Psoas muscle (tissue), 8 donors: Measurements from ENCODE around the gene POLR3GL. TPM values are rescaled to one million over a fixed set of nuclear protein-coding genes. Genes with fewer than 3 reads are reported as not detected.

Experiments used
- ATAC-seq, 4 donors: fragments of 200-7000 bp; cut with Tn5 transposase; one replicate each; pipeline ENCODE4 v1.9.1; 2020; ENCODE audit warnings: moderate library complexity in 3 of 4, mild to moderate bottlenecking in 2 of 4
- DNase-seq, 2 donors: peaks; one replicate each; pipeline ENCODE4 v3.0.0-alpha.2; 2020
- H3K27ac ChIP-seq: fragments of 200-600 bp; one replicate; pipeline ENCODE4 v1.8.0; 2022
- H3K27me3 ChIP-seq, 3 donors: fragments of 200-600 bp in 1 of 3; one replicate each; pipeline versions ENCODE4 v1.6.1 to v1.8.0; 2013 to 2022; ENCODE audit warnings: low read length in 2 of 3, mild to moderate bottlenecking in 2 of 3, moderate library complexity in 1 of 3; ENCODE audit not compliant: insufficient read depth in 3 of 3
- H3K36me3 ChIP-seq, 2 donors: fragments of 200-600 bp in 1 of 2; one replicate each; pipeline versions ENCODE4 v1.6.1 to v1.8.0; 2013 to 2022; ENCODE audit warnings: low read depth in 1 of 2, mild to moderate bottlenecking in 1 of 2, moderate library complexity in 1 of 2; ENCODE audit not compliant: insufficient read depth in 1 of 2
- H3K4me1 ChIP-seq: fragments of 200-600 bp; one replicate; pipeline ENCODE4 v1.8.0; 2022
- H3K4me3 ChIP-seq: fragments of 200-600 bp; one replicate; pipeline ENCODE4 v1.8.0; 2022; ENCODE audit warnings: mild to moderate bottlenecking
- H3K9me3 ChIP-seq: fragments of 200-600 bp; one replicate; pipeline ENCODE4 v1.8.0; 2022
- WGBS, 3 donors: extraction: QIAGEN DNeasy Blood & Tissue Kit; methylation state at CpG; one replicate each; pipeline versions ENCODE4 v1.1.6 to v1.1.7; 2013; 5-methylcytosine and 5-hydroxymethylcytosine counted together
- intact Hi-C, 2 donors: fragments of 100-400 bp; cut with DNase I; formaldehyde crosslinking; loops; one replicate each; pipeline versions ENCODE4 v1.11.0 to v1.14.2; 2022
- polyA plus RNA-seq, 3 donors: library from polyadenylated mRNA; stranded (reverse); fragments of 200-250 nt; gene quantifications; one replicate each; pipeline ENCODE4 v1.2.3, GENCODE V29; 2013
- total RNA-seq, 4 donors: library from RNA; stranded (reverse); fragmentation: NEBNext Ultra II Directional in 2 of 4; extraction: Animal tissue kit (Norgen Biotek cat#: 25700) in 2 of 4; gene quantifications; one replicate each; pipeline versions ENCODE4 v1.2.1 to v1.2.4, GENCODE V29; 2021 to 2023
- TF ChIP-seq, protein P1 (sequence below): fragments of 200-600 bp; IDR thresholded peaks from one replicate; pipeline ENCODE4 v1.8.0; 2022; ENCODE audit warnings: antibody characterized with exemption
- donor health status: healthy with polysubstance abuse.
- donor health status: DM: no; HTN: no; CAD: no; lungs with moderate emphysema.
- donor health status: Bipolar disorder and iron deficiency.
- donor health status: healthy.
- donor health status: DM: yes; HTN: yes; CAD: no.
- donor health status: DM: no; HTN: no; CAD: no.
- donor health status: DM: no; HTN: no; CAD: no.
- donor health status: DM: yes; HTN: yes; CAD: no.

The POLR3GL gene
- total and polyA plus RNA-seq, 7 donors = 30.5 to 139 (median 59.9) TPM

DNA sequence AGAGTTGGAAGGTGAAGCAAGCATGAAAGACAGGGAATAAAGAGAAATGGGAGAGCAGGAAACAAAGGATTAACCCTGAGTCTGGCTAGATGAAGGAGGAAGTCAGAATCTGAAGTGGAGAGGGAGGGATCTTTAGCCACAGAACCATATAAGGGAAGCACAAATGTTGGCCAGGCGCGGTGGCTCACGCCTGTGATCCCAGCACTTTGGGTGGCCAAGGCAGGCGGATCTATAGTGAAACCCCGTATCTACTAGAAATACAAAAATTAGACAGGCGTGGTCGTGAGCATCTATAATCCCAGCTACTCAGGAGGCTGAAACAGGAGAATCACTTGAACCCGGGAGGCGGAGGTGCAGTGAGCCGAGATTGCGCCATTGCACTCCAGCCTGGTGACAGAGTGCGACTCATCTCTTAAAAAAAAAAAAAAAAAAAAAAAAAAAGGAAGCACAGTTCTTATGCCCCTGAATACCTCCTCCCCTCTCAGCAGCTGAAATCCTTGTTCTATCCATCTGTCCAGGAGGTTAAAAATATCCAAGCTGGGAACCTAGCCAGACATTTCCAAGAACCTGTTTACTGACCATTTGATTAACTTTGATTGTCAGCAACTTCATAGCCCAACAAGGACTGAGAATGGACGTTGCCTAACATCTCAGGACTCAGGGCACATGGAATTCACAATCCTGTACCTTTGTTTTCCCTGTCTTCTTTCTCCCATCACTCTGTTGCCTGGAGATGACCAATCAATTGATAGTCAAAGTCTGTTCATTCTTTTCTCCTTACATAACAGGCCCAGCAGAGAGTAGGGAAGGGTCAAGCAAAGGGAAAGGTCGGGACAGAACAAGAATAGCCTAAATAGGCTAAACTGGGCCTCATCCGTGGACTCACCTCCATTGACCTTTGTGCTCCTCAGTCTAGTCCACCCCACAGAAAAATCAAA is 21.3 kb downstream of the POLR3GL start:
- peak; percentile 78 to 89 for DNase-seq
- Histone ChIP-seq H3K27ac (peak overlapping the region; percentile 98), H3K9me3 (no peaks in the 10 kb centered on the region), H3K4me1 (peaks cover 61% of the 10 kb centered on the region), H3K36me3 (no peaks in the 10 kb centered on the region), H3K4me3 (peak overlapping the region; percentile 49), H3K27me3 (no peaks in the 10 kb centered on the region)
- peak; percentile 26 to 43 (median 34) for ATAC-seq
- TF ChIP-seq, protein P1, sequence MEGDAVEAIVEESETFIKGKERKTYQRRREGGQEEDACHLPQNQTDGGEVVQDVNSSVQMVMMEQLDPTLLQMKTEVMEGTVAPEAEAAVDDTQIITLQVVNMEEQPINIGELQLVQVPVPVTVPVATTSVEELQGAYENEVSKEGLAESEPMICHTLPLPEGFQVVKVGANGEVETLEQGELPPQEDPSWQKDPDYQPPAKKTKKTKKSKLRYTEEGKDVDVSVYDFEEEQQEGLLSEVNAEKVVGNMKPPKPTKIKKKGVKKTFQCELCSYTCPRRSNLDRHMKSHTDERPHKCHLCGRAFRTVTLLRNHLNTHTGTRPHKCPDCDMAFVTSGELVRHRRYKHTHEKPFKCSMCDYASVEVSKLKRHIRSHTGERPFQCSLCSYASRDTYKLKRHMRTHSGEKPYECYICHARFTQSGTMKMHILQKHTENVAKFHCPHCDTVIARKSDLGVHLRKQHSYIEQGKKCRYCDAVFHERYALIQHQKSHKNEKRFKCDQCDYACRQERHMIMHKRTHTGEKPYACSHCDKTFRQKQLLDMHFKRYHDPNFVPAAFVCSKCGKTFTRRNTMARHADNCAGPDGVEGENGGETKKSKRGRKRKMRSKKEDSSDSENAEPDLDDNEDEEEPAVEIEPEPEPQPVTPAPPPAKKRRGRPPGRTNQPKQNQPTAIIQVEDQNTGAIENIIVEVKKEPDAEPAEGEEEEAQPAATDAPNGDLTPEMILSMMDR = no peak
- WGBS, 3 donors = 3 to 11% (median 11%) methylated on average over 15 of the region's 15 CpGs
- intact Hi-C loops = no loop called here

DNA sequence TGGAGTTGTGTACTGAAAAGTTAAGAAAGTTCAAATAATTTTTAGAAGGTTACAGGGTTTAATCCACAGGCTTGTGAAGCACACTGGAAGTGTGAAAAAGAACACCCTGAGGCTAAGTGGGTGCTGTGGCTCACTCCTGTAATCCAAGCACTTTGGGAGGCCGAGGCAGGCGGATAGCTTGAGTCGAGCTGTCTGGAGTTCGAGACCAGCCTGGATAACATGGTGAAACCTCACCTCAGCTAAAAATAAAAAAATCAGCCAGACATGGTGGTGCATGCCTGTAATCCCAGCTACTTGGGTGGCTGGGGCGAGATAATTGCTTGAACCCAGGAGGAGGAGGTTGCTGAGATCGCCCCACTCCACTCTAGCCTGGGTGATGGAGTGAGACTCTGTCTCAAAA is 22.1 kb downstream of the POLR3GL start:
- TF ChIP-seq, protein P1 = no peak
- H3K27me3 ChIP-seq = no peaks in the 10 kb centered on the region
- no peaks in the 10 kb centered on the region for H3K36me3 ChIP-seq
- no peaks in the 10 kb centered on the region for H3K9me3 ChIP-seq
- ATAC-seq (no peak), DNase-seq (peak in 1 of 2 donors; percentile 21)
- no peak overlapping the region for H3K4me3 ChIP-seq
- H3K27ac ChIP-seq = peak overlapping the region; percentile 98
- H3K4me1 ChIP-seq = peaks cover 53% of the 10 kb centered on the region
- WGBS, 3 donors = 53 to 78% (median 61%) methylated on average over 6 of the region's 6 CpGs
- intact Hi-C loops = no loop called here

DNA sequence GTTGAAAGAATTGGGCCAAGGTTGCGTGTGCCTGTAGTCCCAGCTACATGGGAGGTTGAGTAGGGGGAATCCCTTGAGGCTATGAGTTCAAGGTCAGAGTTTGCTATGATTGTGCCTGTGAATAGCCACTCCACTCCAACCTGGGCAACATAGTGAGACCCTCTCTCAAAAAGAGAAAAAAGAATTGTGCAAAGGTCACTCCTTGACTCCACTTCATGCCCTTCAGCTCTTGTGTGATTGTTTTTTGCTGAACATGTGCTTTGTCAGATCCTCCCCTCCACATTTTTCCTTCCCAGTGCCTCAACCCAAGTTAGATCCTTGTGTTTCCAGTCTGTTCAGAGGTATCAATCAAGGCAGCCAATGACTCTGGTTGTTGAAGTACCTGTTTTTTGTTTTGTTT is 23.4 kb downstream of the POLR3GL start:
- H3K27me3 ChIP-seq = no peaks in the 10 kb centered on the region
- intact Hi-C loops = no loop called here
- TF ChIP-seq, protein P1 = no peak
- H3K4me3 ChIP-seq = no peak overlapping the region
- WGBS, 3 donors = 94 to 100% (median 96%) methylated on average over 1 of the region's 1 CpG
- peak overlapping the region; percentile 98 for H3K27ac ChIP-seq
- H3K9me3 ChIP-seq = no peaks in the 10 kb centered on the region
- peak in 1 of 2 donors; percentile 28 for DNase-seq
- H3K4me1 ChIP-seq = peaks cover 39% of the 10 kb centered on the region
- peaks cover 0 to 6% of the 10 kb centered on the region in 2 donors for H3K36me3 ChIP-seq
- ATAC-seq = no peak

DNA sequence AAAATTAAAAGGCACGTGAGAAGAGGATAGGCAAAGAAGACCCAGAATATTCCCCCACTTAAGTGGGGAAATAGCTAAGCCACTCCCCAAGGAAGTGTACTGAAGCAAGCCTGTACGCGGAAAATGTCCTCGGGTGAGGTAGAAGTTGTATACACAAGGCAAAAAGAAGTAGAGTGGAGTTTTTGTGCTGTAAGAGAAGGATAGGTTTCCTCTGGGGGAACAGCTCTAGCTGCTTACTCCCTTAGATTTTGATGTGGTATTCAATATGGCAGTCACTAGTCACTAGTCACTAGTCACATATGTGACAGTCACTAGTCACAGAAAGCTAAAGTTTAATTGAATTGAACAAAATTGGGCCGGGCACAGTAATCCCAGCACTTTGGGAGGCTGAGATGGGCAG is 24.3 kb downstream of the POLR3GL start:
- Histone ChIP-seq H3K36me3 (peaks cover 7 to 14% of the 10 kb centered on the region in 2 donors), H3K4me1 (peaks cover 37% of the 10 kb centered on the region), H3K27me3 (no peaks in the 10 kb centered on the region), H3K4me3 (no peak overlapping the region), H3K9me3 (no peaks in the 10 kb centered on the region), H3K27ac (peak overlapping the region; percentile 98)
- DNase-seq (no peak), ATAC-seq (no peak)
- TF ChIP-seq, protein P1 = no peak
- 62 to 72% (median 66%) methylated on average over 5 of the region's 5 CpGs for WGBS, 3 donors
- intact Hi-C loops = no loop called here
